WTC11 (cell line): ENCODE measurements around the gene NANOGP8. TPM values are rescaled to one million over a fixed set of nuclear protein-coding genes. Genes with fewer than 3 reads are reported as not detected.

Experiments
- ATAC-seq: fragments of 200-7000 bp; cut with Tn5 transposase; 2 replicates; pipeline ENCODE4 v1.10.0; 2021; ENCODE audit warnings: mild to moderate bottlenecking, moderate library complexity
- CTCF ChIA-PET: fragments of 300-600 bp; sonication (Branson Sonifier 250); formaldehyde crosslinking; loops from one replicate; lab custom pipeline; 2021; ENCODE audit warnings: antibody characterized with exemption; lab: Charles Lee
- POLR2A ChIA-PET: fragments of 350-600 bp; sonication (Branson Sonifier 250); formaldehyde crosslinking; loops from one replicate; lab custom pipeline; 2021; ENCODE audit warnings: antibody characterized with exemption; lab: Charles Lee
- DNase-seq: peaks from one replicate; pipeline ENCODE4 v3.0.0; 2021; ENCODE audit warnings: low spot score
- H3K27ac Mint-ChIP-seq: 2 replicates; pipeline ENCODE4 v1.8.0; 2021; ENCODE audit warnings: mixed read lengths
- H3K27me3 Mint-ChIP-seq: 2 replicates; pipeline ENCODE4 v1.8.0; 2021; ENCODE audit warnings: low read depth, mild to moderate bottlenecking, moderate library complexity, mixed read lengths
- H3K36me3 Mint-ChIP-seq: 2 replicates; pipeline ENCODE4 v1.8.0; 2021; ENCODE audit warnings: mixed read lengths
- H3K4me1 Mint-ChIP-seq: 2 replicates; pipeline ENCODE4 v1.8.0; 2022; ENCODE audit warnings: mixed read lengths
- H3K4me3 Mint-ChIP-seq: 2 replicates; pipeline ENCODE4 v1.8.0; 2021; ENCODE audit warnings: mild to moderate bottlenecking, moderate library complexity, mixed read lengths
- H3K9me3 Mint-ChIP-seq: 2 replicates; pipeline ENCODE4 v1.8.0; 2021; ENCODE audit warnings: mixed read lengths
- AFF4 ChIP-seq: sonication (generic); formaldehyde crosslinking; IDR thresholded peaks from 2 replicates; pipeline ENCODE4 v1.8.1; 2023; ENCODE audit warnings: mild to moderate bottlenecking, missing genetic modification reagents, borderline replicate concordance
- ATF6 ChIP-seq: sonication (generic); formaldehyde crosslinking; IDR thresholded peaks from 2 replicates; pipeline ENCODE4 v1.8.1; 2023; ENCODE audit warnings: mild to moderate bottlenecking, missing genetic modification reagents
- CBFB ChIP-seq: sonication (generic); formaldehyde crosslinking; IDR thresholded peaks from 2 replicates; pipeline ENCODE4 v1.8.1; 2022; ENCODE audit warnings: mild to moderate bottlenecking, low read depth, missing genetic modification reagents
- E2F4 ChIP-seq: sonication (generic); formaldehyde crosslinking; IDR thresholded peaks from 2 replicates; pipeline ENCODE4 v1.8.1; 2022; ENCODE audit warnings: low read depth, mild to moderate bottlenecking, moderate library complexity, missing genetic modification reagents, borderline replicate concordance
- GRHL2 ChIP-seq: fragments of 250-450 bp; sonication (Bioruptor Pico); IDR thresholded peaks from 2 replicates; pipeline ENCODE4 v1.8.0; 2022; ENCODE audit warnings: mild to moderate bottlenecking, moderate library complexity; ENCODE audit not compliant: insufficient replicate concordance, severe bottlenecking
- GTF2I ChIP-seq: fragments of 250-450 bp; sonication (Bioruptor Pico); conservative IDR thresholded peaks from 2 replicates; pipeline ENCODE4 v1.4.0; 2021; ENCODE audit warnings: mild to moderate bottlenecking
- HMGXB4 ChIP-seq: sonication (generic); formaldehyde crosslinking; IDR thresholded peaks from 2 replicates; pipeline ENCODE4 v1.8.1; 2023; ENCODE audit warnings: mild to moderate bottlenecking, moderate library complexity, missing genetic modification reagents
- KAT7 ChIP-seq: sonication (generic); formaldehyde crosslinking; IDR thresholded peaks from 2 replicates; pipeline ENCODE4 v1.8.1; 2023; ENCODE audit warnings: missing genetic modification reagents, mild to moderate bottlenecking, borderline replicate concordance
- MXD4 ChIP-seq: fragments of 250-450 bp; sonication (Bioruptor Pico); IDR thresholded peaks from 2 replicates; pipeline ENCODE4 v1.8.0; 2021; ENCODE audit warnings: mild to moderate bottlenecking, moderate library complexity, borderline replicate concordance
- NFE2L1 ChIP-seq: sonication (generic); formaldehyde crosslinking; IDR thresholded peaks from 2 replicates; pipeline ENCODE4 v1.8.1; 2023; ENCODE audit warnings: missing genetic modification reagents
- NR3C1 ChIP-seq: sonication (generic); formaldehyde crosslinking; conservative IDR thresholded peaks from 2 replicates; pipeline ENCODE4 v1.8.1; 2023; ENCODE audit warnings: low read depth, mild to moderate bottlenecking, missing genetic modification reagents
- PREB ChIP-seq: sonication (generic); formaldehyde crosslinking; IDR thresholded peaks from 2 replicates; pipeline ENCODE4 v1.8.1; 2022; ENCODE audit warnings: mild to moderate bottlenecking, missing genetic modification reagents, moderate library complexity, borderline replicate concordance
- SMAD3 ChIP-seq: sonication (generic); formaldehyde crosslinking; IDR thresholded peaks from 2 replicates; pipeline ENCODE4 v1.8.0; 2022; ENCODE audit warnings: missing genetic modification reagents, mild to moderate bottlenecking, borderline replicate concordance
- ZBTB21 ChIP-seq: sonication (generic); formaldehyde crosslinking; IDR thresholded peaks from 2 replicates; pipeline ENCODE4 v1.8.1; 2023; ENCODE audit warnings: mild to moderate bottlenecking, missing genetic modification reagents, borderline replicate concordance
- ZNF219 ChIP-seq: sonication (generic); formaldehyde crosslinking; IDR thresholded peaks from 2 replicates; pipeline ENCODE4 v1.8.0; 2023; ENCODE audit warnings: missing genetic modification reagents, mild to moderate bottlenecking, borderline replicate concordance
- ZNF416 ChIP-seq: fragments of 250-450 bp; sonication (Bioruptor Pico); IDR thresholded peaks from 2 replicates; pipeline ENCODE4 v1.9.0; 2021; ENCODE audit warnings: mild to moderate bottlenecking, inconsistent platforms
- ZNF423 ChIP-seq: fragments of 250-450 bp; sonication (Bioruptor Pico); IDR thresholded peaks from 2 replicates; pipeline ENCODE4 v2.1.2; 2022; ENCODE audit warnings: mild to moderate bottlenecking, moderate library complexity
- ZNF532 ChIP-seq: fragments of 250-450 bp; sonication (Bioruptor Pico); IDR thresholded peaks from 2 replicates; pipeline ENCODE4 v1.9.0; 2021; ENCODE audit warnings: mild to moderate bottlenecking, borderline replicate concordance
- total RNA-seq: library from RNA; stranded (reverse); gene quantifications from 3 replicates; pipeline ENCODE4 v1.2.3, GENCODE V29; 2021

NANOGP8 gene
- total RNA-seq, 1 experiment from 2014 or later: 2.1 TPM

GRCh38 chr15:35061161-35061824 is 23.8 kb downstream of the NANOGP8 start:
- peak; percentile 35 for DNase-seq
- peaks cover 7% of the 10 kb centered on the region for H3K36me3 Mint-ChIP-seq
- H3K4me3 Mint-ChIP-seq: peak overlapping the region; percentile 45
- peak overlapping the region; percentile 97 for H3K27ac Mint-ChIP-seq
- no peaks in the 10 kb centered on the region; the same call in 1 of the 2 replicates for H3K27me3 Mint-ChIP-seq
- no peak for TF ChIP-seq ZNF416
- TF ChIP-seq ZNF423 (CRISPR knock-in tag): peak; percentile 20; the same call in 1 of the 2 replicates
- TF ChIP-seq GTF2I (CRISPR knock-in tag): no peak
- TF ChIP-seq NFE2L1 (CRISPR knock-in tag): peak; percentile 84
- no peak for TF ChIP-seq NR3C1 (CRISPR knock-in tag)
- TF ChIP-seq GRHL2 (CRISPR knock-in tag): no peak
- H3K9me3 Mint-ChIP-seq: peaks cover 3% of the 10 kb centered on the region; the same call in 1 of the 2 replicates
- H3K4me1 Mint-ChIP-seq: peaks cover 66% of the 10 kb centered on the region
- ChIA-PET CTCF (interaction anchor here (0.7 to 2.0 kb wide), 3 partner anchors 30 to 383 kb away, joined by 4 to 7 read pairs (median 5); no protein-coding TSS in a partner anchor), POLR2A (interaction anchor here (0.6 kb wide), 1 partner anchor 209 kb away, joined by 3 read pairs; no protein-coding TSS in a partner anchor)
- peak; percentile 72 for ATAC-seq

- H3K4me1 Mint-ChIP-seq: peaks cover 64% of the 10 kb centered on the region
- H3K27me3 Mint-ChIP-seq: no peaks in the 10 kb centered on the region; the same call in 1 of the 2 replicates
- DNase-seq (no peak), ATAC-seq (no peak)
- POLR2A ChIA-PET: interaction anchor here (0.7 kb wide), 1 partner anchor 390 kb away, joined by 4 read pairs; no protein-coding TSS in a partner anchor
- no peak overlapping the region for H3K4me3 Mint-ChIP-seq
- H3K9me3 Mint-ChIP-seq: peaks cover 5% of the 10 kb centered on the region
- CTCF ChIA-PET: interaction anchor here (0.7 to 2.0 kb wide), 4 partner anchors 80 to 383 kb away, joined by 3 to 7 read pairs (median 3); no protein-coding TSS in a partner anchor
- peak overlapping the region; percentile 97 for H3K27ac Mint-ChIP-seq
- H3K36me3 Mint-ChIP-seq: peaks cover 10% of the 10 kb centered on the region
- TF ChIP-seq NFE2L1 (CRISPR knock-in tag) (no peak), PREB (no peak), KAT7 (no peak), E2F4 (no peak), HMGXB4 (CRISPR knock-in tag) (no peak), AFF4 (CRISPR knock-in tag) (no peak), ZBTB21 (CRISPR knock-in tag) (no peak), SMAD3 (no peak), ATF6 (no peak), MXD4 (CRISPR knock-in tag) (no peak), ZNF219 (no peak), CBFB (no peak), ZNF532 (CRISPR knock-in tag) (no peak)
Observed at GRCh38 chr15:35060591-35060990, 24.5 kb downstream of the NANOGP8 start.
